GM23338 (cell line): ENCODE data around the gene ZMAT5. TPM values are rescaled to one million over a fixed set of nuclear protein-coding genes. Genes with fewer than 3 reads are reported as not detected.

Experiments used
- ATAC-seq: fragments of 200-7000 bp; cut with Tn5 transposase; 3 replicates; pipeline ENCODE4 v1.9.1; 2020
- DNase-seq: peaks from one replicate; pipeline ENCODE4 v3.0.0-alpha.2; 2015; ENCODE audit warnings: low spot score
- H2AFZ ChIP-seq: fragments of 200-600 bp; sonication (generic); 2 replicates; pipeline ENCODE4 v1.8.0; 2016; ENCODE audit warnings: antibody characterized with exemption, mild to moderate bottlenecking, moderate library complexity
- H3F3A ChIP-seq: fragments of 200-600 bp; sonication (generic); replicated peaks from 2 replicates; pipeline ENCODE4 v1.8.0; 2017; ENCODE audit warnings: antibody characterized with exemption, mixed run types, low read depth
- H3K27ac ChIP-seq: fragments of 200-600 bp; sonication (generic); 2 replicates; pipeline ENCODE4 v1.6.1; 2016; ENCODE audit warnings: low read depth
- H3K27me3 ChIP-seq: fragments of 200-600 bp; sonication (generic); 2 replicates; pipeline ENCODE4 v1.8.0; 2016; ENCODE audit warnings: mild to moderate bottlenecking, mixed run types, moderate library complexity; ENCODE audit not compliant: insufficient read depth
- H3K36me3 ChIP-seq: fragments of 200-600 bp; sonication (generic); 2 replicates; pipeline ENCODE4 v1.8.0; 2016; ENCODE audit warnings: mild to moderate bottlenecking; ENCODE audit not compliant: insufficient read depth
- H3K4me1 ChIP-seq: fragments of 200-600 bp; sonication (generic); 2 replicates; pipeline ENCODE4 v1.8.0; 2016; ENCODE audit warnings: mild to moderate bottlenecking, moderate library complexity; ENCODE audit not compliant: insufficient read depth
- H3K4me2 ChIP-seq: fragments of 200-600 bp; sonication (generic); 2 replicates; pipeline ENCODE4 v1.7.1; 2017; ENCODE audit warnings: mixed run types
- H3K4me3 ChIP-seq: fragments of 200-600 bp; sonication (generic); 2 replicates; pipeline ENCODE4 v1.6.1; 2016; ENCODE audit warnings: mixed run types
- H3K79me2 ChIP-seq: fragments of 200-600 bp; sonication (generic); replicated peaks from 2 replicates; pipeline ENCODE4 v1.8.0; 2017; ENCODE audit warnings: mild to moderate bottlenecking; ENCODE audit not compliant: insufficient read depth
- H3K9me2 ChIP-seq: fragments of 200-600 bp; sonication (generic); 2 replicates; pipeline ENCODE4 v1.8.0; 2017; ENCODE audit not compliant: insufficient read depth
- H4K20me1 ChIP-seq: fragments of 200-600 bp; sonication (generic); replicated peaks from 2 replicates; pipeline ENCODE4 v1.8.0; 2017; ENCODE audit warnings: mild to moderate bottlenecking; ENCODE audit not compliant: insufficient read depth
- H3K27ac Mint-ChIP-seq: 2 replicates; pipeline ENCODE4 v1.8.0; 2020; ENCODE audit warnings: inconsistent platforms, mild to moderate bottlenecking, moderate library complexity, mixed read lengths
- H3K27me3 Mint-ChIP-seq: 3 replicates; pipeline ENCODE4 v1.8.0; 2022; ENCODE audit warnings: low read depth, mild to moderate bottlenecking, moderate library complexity, mixed read lengths, inconsistent platforms; ENCODE audit not compliant: insufficient read depth, poor library complexity
- H3K36me3 Mint-ChIP-seq: 3 replicates; pipeline ENCODE4 v1.8.0; 2021; ENCODE audit warnings: low read depth, mild to moderate bottlenecking, inconsistent platforms, moderate library complexity, mixed read lengths
- H3K4me1 Mint-ChIP-seq: 3 replicates; pipeline ENCODE4 v1.8.0; 2020; ENCODE audit warnings: mild to moderate bottlenecking, inconsistent platforms, mixed read lengths
- H3K4me3 Mint-ChIP-seq: 3 replicates; pipeline ENCODE4 v1.8.0; 2021; ENCODE audit warnings: moderate library complexity, mild to moderate bottlenecking, inconsistent platforms, mixed read lengths
- H3K9me3 Mint-ChIP-seq: 3 replicates; pipeline ENCODE4 v1.8.0; 2020; ENCODE audit warnings: moderate library complexity, mild to moderate bottlenecking, inconsistent platforms, mixed read lengths
- CREB1 ChIP-seq: fragments of 250-450 bp; sonication (Bioruptor Pico); IDR thresholded peaks from 2 replicates; pipeline ENCODE4 v1.5.0; 2020; ENCODE audit warnings: low read depth, mild to moderate bottlenecking, moderate library complexity
- CTCF ChIP-seq, 2 experiments: fragments of 200-600 bp in 1 of 2; sonication (generic) in 1 of 2; conservative IDR thresholded peaks; 2 replicates each; pipeline versions ENCODE4 v1.5.1 to v1.6.1; 2016 to 2017; ENCODE audit warnings: antibody characterized with exemption in 2 of 2, low read depth in 2 of 2, mild to moderate bottlenecking in 2 of 2, moderate library complexity in 1 of 2
- EZH2 ChIP-seq: fragments of 200-600 bp; sonication (generic); IDR thresholded peaks from one replicate; pipeline ENCODE4 v1.8.0; 2017; ENCODE audit warnings: antibody characterized with exemption, mild to moderate bottlenecking, low read depth; ENCODE audit not compliant: unreplicated experiment
- EZH2phosphoT487 ChIP-seq: fragments of 200-600 bp; sonication (generic); IDR thresholded peaks from one replicate; pipeline ENCODE4 v1.8.1; 2018; ENCODE audit warnings: antibody characterized with exemption; ENCODE audit not compliant: unreplicated experiment
- JUNB ChIP-seq: IDR thresholded peaks from one replicate; pipeline ENCODE4 v1.6.1; 2016; ENCODE audit warnings: antibody characterized with exemption; ENCODE audit not compliant: unreplicated experiment
- NANOG ChIP-seq: IDR thresholded peaks from 2 replicates; pipeline ENCODE4 v1.6.1; 2016; ENCODE audit warnings: antibody characterized with exemption, borderline replicate concordance
- POLR2AphosphoS5 ChIP-seq: IDR thresholded peaks from 2 replicates; pipeline ENCODE4 v1.6.1; 2016; ENCODE audit warnings: antibody characterized with exemption, low read depth
- REST ChIP-seq: IDR thresholded peaks from one replicate; pipeline ENCODE4 v1.6.1; 2018; ENCODE audit warnings: antibody characterized with exemption; ENCODE audit not compliant: unreplicated experiment
- STAT1 ChIP-seq: IDR thresholded peaks from one replicate; pipeline ENCODE4 v1.6.1; 2016; ENCODE audit warnings: antibody characterized with exemption; ENCODE audit not compliant: unreplicated experiment
- ZNF114 ChIP-seq: fragments of 250-450 bp; sonication (Bioruptor Pico); IDR thresholded peaks from 2 replicates; pipeline ENCODE4 v1.5.0; 2020; ENCODE audit warnings: mild to moderate bottlenecking, moderate library complexity
- ZNF331 ChIP-seq: fragments of 250-450 bp; sonication (Bioruptor Pico); IDR thresholded peaks from 2 replicates; pipeline ENCODE4 v1.5.0; 2020; ENCODE audit warnings: low read depth, mild to moderate bottlenecking, moderate library complexity
- polyA plus RNA-seq: library from polyadenylated mRNA; unstranded; fragments of >200 nt; fragmentation: Nextera tagmentation; extraction: Ambion mirVana; gene quantifications from 2 replicates; pipeline ENCODE4 v1.2.1, GENCODE V29; 2016
- total RNA-seq: library from RNA; depleted of rRNA; stranded (reverse); fragments of >200 nt; shearing (Covaris generic); gene quantifications from 2 replicates; pipeline ENCODE4 v1.2.3, GENCODE V29; 2014
- TF ChIP-seq, protein P1 (sequence below): fragments of 250-450 bp; sonication (Bioruptor Pico); IDR thresholded peaks from 2 replicates; pipeline ENCODE4 v1.5.0; 2020; ENCODE audit warnings: mild to moderate bottlenecking, moderate library complexity
- TF ChIP-seq, protein P2 (sequence below): IDR thresholded peaks from 2 replicates; pipeline ENCODE4 v1.6.1; 2016; ENCODE audit warnings: antibody characterized with exemption

The ZMAT5 gene
- total and polyA plus RNA-seq, 2 experiments from 2014 or later: 14.6 to 25.4 TPM

GRCh38 chr22:29753808-29754657 lies 12.8 kb downstream of the ZMAT5 start:
- Histone ChIP-seq H3K4me1 (no peaks in the 10 kb centered on the region), H3K4me3 (no peak overlapping the region), H2AFZ (no peak overlapping the region), H3K27ac (no peak overlapping the region), H3F3A (no peaks in the 10 kb centered on the region), H3K4me2 (no peak overlapping the region), H3K79me2 (no peaks in the 10 kb centered on the region), H4K20me1 (no peaks in the 10 kb centered on the region), H3K27me3 (no peaks in the 10 kb centered on the region), H3K9me2 (no peaks in the 10 kb centered on the region), H3K36me3 (no peaks in the 10 kb centered on the region)
- no peaks in the 10 kb centered on the region; the same call in 2 of the 3 replicates for H3K4me1 Mint-ChIP-seq
- ATAC-seq: no peak
- H3K36me3 Mint-ChIP-seq: no peaks in the 10 kb centered on the region
- no peak overlapping the region for H3K4me3 Mint-ChIP-seq
- peaks cover 6% of the 10 kb centered on the region for H3K27me3 Mint-ChIP-seq
- no peaks in the 10 kb centered on the region; the same call in 2 of the 3 replicates for H3K9me3 Mint-ChIP-seq
- H3K27ac Mint-ChIP-seq: no peak overlapping the region
- TF ChIP-seq CTCF (conservative IDR thresholded peaks at IDR 0.05; ENCODE audit: low read depth in 2 of 2) (no peak), EZH2phosphoT487 (no peak), EZH2 (no peak), REST (no peak), JUNB (no peak), CREB1 (CRISPR knock-in tag) (no peak), STAT1 (no peak), NANOG (no peak), POLR2AphosphoS5 (no peak), ZNF114 (no peak), ZNF331 (CRISPR knock-in tag) (no peak)
- TF ChIP-seq, protein P1, sequence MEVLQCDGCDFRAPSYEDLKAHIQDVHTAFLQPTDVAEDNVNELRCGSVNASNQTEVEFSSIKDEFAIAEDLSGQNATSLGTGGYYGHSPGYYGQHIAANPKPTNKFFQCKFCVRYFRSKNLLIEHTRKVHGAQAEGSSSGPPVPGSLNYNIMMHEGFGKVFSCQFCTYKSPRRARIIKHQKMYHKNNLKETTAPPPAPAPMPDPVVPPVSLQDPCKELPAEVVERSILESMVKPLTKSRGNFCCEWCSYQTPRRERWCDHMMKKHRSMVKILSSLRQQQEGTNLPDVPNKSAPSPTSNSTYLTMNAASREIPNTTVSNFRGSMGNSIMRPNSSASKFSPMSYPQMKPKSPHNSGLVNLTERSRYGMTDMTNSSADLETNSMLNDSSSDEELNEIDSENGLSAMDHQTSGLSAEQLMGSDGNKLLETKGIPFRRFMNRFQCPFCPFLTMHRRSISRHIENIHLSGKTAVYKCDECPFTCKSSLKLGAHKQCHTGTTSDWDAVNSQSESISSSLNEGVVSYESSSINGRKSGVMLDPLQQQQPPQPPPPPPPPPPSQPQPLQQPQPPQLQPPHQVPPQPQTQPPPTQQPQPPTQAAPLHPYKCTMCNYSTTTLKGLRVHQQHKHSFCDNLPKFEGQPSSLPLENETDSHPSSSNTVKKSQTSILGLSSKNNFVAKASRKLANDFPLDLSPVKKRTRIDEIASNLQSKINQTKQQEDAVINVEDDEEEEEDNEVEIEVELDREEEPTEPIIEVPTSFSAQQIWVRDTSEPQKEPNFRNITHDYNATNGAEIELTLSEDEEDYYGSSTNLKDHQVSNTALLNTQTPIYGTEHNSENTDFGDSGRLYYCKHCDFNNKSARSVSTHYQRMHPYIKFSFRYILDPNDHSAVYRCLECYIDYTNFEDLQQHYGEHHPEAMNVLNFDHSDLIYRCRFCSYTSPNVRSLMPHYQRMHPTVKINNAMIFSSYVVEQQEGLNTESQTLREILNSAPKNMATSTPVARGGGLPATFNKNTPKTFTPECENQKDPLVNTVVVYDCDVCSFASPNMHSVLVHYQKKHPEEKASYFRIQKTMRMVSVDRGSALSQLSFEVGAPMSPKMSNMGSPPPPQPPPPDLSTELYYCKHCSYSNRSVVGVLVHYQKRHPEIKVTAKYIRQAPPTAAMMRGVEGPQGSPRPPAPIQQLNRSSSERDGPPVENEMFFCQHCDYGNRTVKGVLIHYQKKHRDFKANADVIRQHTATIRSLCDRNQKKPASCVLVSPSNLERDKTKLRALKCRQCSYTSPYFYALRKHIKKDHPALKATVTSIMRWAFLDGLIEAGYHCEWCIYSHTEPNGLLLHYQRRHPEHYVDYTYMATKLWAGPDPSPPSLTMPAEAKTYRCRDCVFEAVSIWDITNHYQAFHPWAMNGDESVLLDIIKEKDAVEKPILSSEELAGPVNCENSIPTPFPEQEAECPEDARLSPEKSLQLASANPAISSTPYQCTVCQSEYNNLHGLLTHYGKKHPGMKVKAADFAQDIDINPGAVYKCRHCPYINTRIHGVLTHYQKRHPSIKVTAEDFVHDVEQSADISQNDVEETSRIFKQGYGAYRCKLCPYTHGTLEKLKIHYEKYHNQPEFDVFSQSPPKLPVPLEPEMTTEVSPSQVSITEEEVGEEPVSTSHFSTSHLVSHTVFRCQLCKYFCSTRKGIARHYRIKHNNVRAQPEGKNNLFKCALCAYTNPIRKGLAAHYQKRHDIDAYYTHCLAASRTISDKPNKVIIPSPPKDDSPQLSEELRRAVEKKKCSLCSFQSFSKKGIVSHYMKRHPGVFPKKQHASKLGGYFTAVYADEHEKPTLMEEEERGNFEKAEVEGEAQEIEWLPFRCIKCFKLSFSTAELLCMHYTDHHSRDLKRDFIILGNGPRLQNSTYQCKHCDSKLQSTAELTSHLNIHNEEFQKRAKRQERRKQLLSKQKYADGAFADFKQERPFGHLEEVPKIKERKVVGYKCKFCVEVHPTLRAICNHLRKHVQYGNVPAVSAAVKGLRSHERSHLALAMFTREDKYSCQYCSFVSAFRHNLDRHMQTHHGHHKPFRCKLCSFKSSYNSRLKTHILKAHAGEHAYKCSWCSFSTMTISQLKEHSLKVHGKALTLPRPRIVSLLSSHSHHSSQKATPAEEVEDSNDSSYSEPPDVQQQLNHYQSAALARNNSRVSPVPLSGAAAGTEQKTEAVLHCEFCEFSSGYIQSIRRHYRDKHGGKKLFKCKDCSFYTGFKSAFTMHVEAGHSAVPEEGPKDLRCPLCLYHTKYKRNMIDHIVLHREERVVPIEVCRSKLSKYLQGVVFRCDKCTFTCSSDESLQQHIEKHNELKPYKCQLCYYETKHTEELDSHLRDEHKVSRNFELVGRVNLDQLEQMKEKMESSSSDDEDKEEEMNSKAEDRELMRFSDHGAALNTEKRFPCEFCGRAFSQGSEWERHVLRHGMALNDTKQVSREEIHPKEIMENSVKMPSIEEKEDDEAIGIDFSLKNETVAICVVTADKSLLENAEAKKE (CRISPR knock-in tag): no peak
- TF ChIP-seq, protein P2, sequence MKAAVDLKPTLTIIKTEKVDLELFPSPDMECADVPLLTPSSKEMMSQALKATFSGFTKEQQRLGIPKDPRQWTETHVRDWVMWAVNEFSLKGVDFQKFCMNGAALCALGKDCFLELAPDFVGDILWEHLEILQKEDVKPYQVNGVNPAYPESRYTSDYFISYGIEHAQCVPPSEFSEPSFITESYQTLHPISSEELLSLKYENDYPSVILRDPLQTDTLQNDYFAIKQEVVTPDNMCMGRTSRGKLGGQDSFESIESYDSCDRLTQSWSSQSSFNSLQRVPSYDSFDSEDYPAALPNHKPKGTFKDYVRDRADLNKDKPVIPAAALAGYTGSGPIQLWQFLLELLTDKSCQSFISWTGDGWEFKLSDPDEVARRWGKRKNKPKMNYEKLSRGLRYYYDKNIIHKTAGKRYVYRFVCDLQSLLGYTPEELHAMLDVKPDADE: no peak
- DNase-seq: no peak
